HepG2 (cell line): Measurements from ENCODE around the gene SLC29A1. TPM values are rescaled to one million over a fixed set of nuclear protein-coding genes. Genes with fewer than 3 reads are reported as not detected.

ENCODE experiments used
- CBX2 ChIP-seq, 2 experiments: fragments of 200-600 bp in 1 of 2; sonication (generic); formaldehyde crosslinking in 1 of 2; IDR thresholded peaks; 2 replicates each; pipeline versions ENCODE4 v1.7.0 to v1.8.1; 2018 to 2022; ENCODE audit warnings: low read depth in 2 of 2, low read length in 1 of 2, mild to moderate bottlenecking in 1 of 2, missing genetic modification reagents in 1 of 2
- ELF3 ChIP-seq: IDR thresholded peaks from 2 replicates; pipeline ENCODE4 v1.6.1; 2016; ENCODE audit warnings: missing genetic modification reagents, missing compliant biosample characterization
- GABPB1 ChIP-seq: IDR thresholded peaks from 2 replicates; pipeline ENCODE4 v1.6.1; 2016; ENCODE audit warnings: mild to moderate bottlenecking, missing genetic modification reagents, moderate library complexity, missing compliant biosample characterization
- HNRNPLL ChIP-seq: fragments of 200-400 bp; formaldehyde crosslinking; IDR thresholded peaks from 2 replicates; pipeline ENCODE4 v1.6.1; 2017; ENCODE audit warnings: mild to moderate bottlenecking, low read depth, low read length; ENCODE audit not compliant: poor library complexity, severe bottlenecking
- HOXA7 ChIP-seq: sonication (generic); formaldehyde crosslinking; IDR thresholded peaks from 2 replicates; pipeline ENCODE4 v1.8.1; 2022; ENCODE audit warnings: mild to moderate bottlenecking, missing genetic modification reagents, moderate library complexity
- IRF9 ChIP-seq: sonication (generic); formaldehyde crosslinking; IDR thresholded peaks from 2 replicates; pipeline ENCODE4 v1.8.0; 2022; ENCODE audit warnings: missing genetic modification reagents, mild to moderate bottlenecking, borderline replicate concordance
- KAT7 ChIP-seq: IDR thresholded peaks from 2 replicates; pipeline ENCODE4 v1.6.1; 2018; ENCODE audit warnings: borderline replicate concordance, missing compliant biosample characterization
- NFATC3 ChIP-seq: sonication (generic); formaldehyde crosslinking; IDR thresholded peaks from 2 replicates; pipeline ENCODE4 v1.5.1; 2020; ENCODE audit warnings: mild to moderate bottlenecking, missing genetic modification reagents
- PRMT3 ChIP-seq: sonication (generic); formaldehyde crosslinking; IDR thresholded peaks from 2 replicates; pipeline ENCODE4 v1.8.1; 2022; ENCODE audit warnings: low read depth, mild to moderate bottlenecking, moderate library complexity, missing genetic modification reagents, borderline replicate concordance
- RAD51 ChIP-seq: fragments of 450-650 bp; IDR thresholded peaks from 2 replicates; pipeline ENCODE4 v1.6.1; 2016; ENCODE audit warnings: borderline replicate concordance
- RFXAP ChIP-seq: sonication (generic); formaldehyde crosslinking; IDR thresholded peaks from 2 replicates; pipeline ENCODE4 v1.4.0; 2020; ENCODE audit warnings: missing genetic modification reagents, borderline replicate concordance
- RXRA ChIP-seq: sonication (generic); formaldehyde crosslinking; IDR thresholded peaks from 2 replicates; pipeline ENCODE4 v1.5.1; 2020; ENCODE audit warnings: missing genetic modification reagents
- YEATS4 ChIP-seq: sonication (generic); formaldehyde crosslinking; IDR thresholded peaks from 2 replicates; pipeline ENCODE4 v1.4.0; 2020; ENCODE audit warnings: missing genetic modification reagents, borderline replicate concordance
- ZBTB26 ChIP-seq: IDR thresholded peaks from 2 replicates; pipeline ENCODE4 v1.6.1; 2016; ENCODE audit warnings: missing compliant biosample characterization, missing genetic modification reagents, borderline replicate concordance
- ZIK1 ChIP-seq: sonication (generic); formaldehyde crosslinking; IDR thresholded peaks from 2 replicates; pipeline ENCODE4 v1.5.0; 2020; ENCODE audit warnings: mild to moderate bottlenecking, low read depth, missing genetic modification reagents, borderline replicate concordance
- ZKSCAN8 ChIP-seq: IDR thresholded peaks from 2 replicates; pipeline ENCODE4 v1.6.1; 2016; ENCODE audit warnings: borderline replicate concordance, missing genetic modification reagents, missing compliant biosample characterization
- ZNF281 ChIP-seq: sonication (generic); formaldehyde crosslinking; IDR thresholded peaks from 2 replicates; pipeline ENCODE4 v1.4.0; 2020; ENCODE audit warnings: missing genetic modification reagents, borderline replicate concordance
- ZNF335 ChIP-seq: sonication (generic); formaldehyde crosslinking; IDR thresholded peaks from 2 replicates; pipeline ENCODE4 v1.4.0; 2020; ENCODE audit warnings: missing genetic modification reagents
- ZNF570 ChIP-seq: sonication (generic); formaldehyde crosslinking; IDR thresholded peaks from 2 replicates; pipeline ENCODE4 v1.4.0; 2020; ENCODE audit warnings: mild to moderate bottlenecking, missing genetic modification reagents, borderline replicate concordance
- ZNF768 ChIP-seq: sonication (generic); formaldehyde crosslinking; IDR thresholded peaks from 2 replicates; pipeline ENCODE4 v1.4.0; 2020; ENCODE audit warnings: missing genetic modification reagents
- ZNF788 ChIP-seq: sonication (generic); formaldehyde crosslinking; IDR thresholded peaks from 2 replicates; pipeline ENCODE4 v1.5.0; 2020; ENCODE audit warnings: mild to moderate bottlenecking, missing genetic modification reagents, borderline replicate concordance
- polyA plus RNA-seq, 8 experiments: library from polyadenylated mRNA; depleted of rRNA in 3 of 8; stranded (reverse) in 7 of 8; unstranded in 1 of 8; fragments of >200 nt; fragmentation: Illumina TruSeq in 4 of 8; extraction: Trizol in 4 of 8; gene quantifications; 2 replicates each; pipeline versions ENCODE4 v1.2.1 to v1.2.3, GENCODE V29; 2011 to 2016; ENCODE audit warnings: low read depth in 4 of 8, missing spikeins in 1 of 8, mixed read lengths in 1 of 8; ENCODE audit not compliant: insufficient read depth in 1 of 8
- total RNA-seq, 5 experiments: library from RNA; depleted of rRNA; stranded (reverse); fragments of >200 nt; fragmentation: Illumina TruSeq; extraction: Trizol; gene quantifications; 2 replicates each; pipeline ENCODE4 v1.2.3, GENCODE V29; 2016; ENCODE audit warnings: low read depth in 1 of 5

Gene SLC29A1
- total and polyA plus RNA-seq, 2 of the 13 experiments (the other 11 are each of a cell fraction or from before 2014, with no cell fraction given): 43.2 to 106 TPM

GRCh38 chr6:44219053-44219814 lies 4.2 kb upstream of the SLC29A1 start (continued):
- peak; percentile 70; the same call in 1 of the 2 replicates for TF ChIP-seq ZNF788 (CRISPR knock-in tag)
- no peak for TF ChIP-seq ZNF570 (CRISPR knock-in tag)
- TF ChIP-seq ELF3: peak; percentile 53; the same call in 1 of the 2 replicates
- no peak for TF ChIP-seq RAD51
- peak; percentile 84; the same call in 1 of the 2 replicates for TF ChIP-seq GABPB1 (CRISPR knock-in tag)
- TF ChIP-seq ZKSCAN8 (CRISPR knock-in tag): 0 out of 2 replicates have a peak, but pooled peaks have one; percentile 80
- TF ChIP-seq HOXA7 (CRISPR knock-in tag): no peak
- peak; percentile 79; the same call in 1 of the 2 replicates for TF ChIP-seq ZNF335 (CRISPR knock-in tag)
- TF ChIP-seq CBX2 (IDR thresholded peaks at IDR 0.05; ENCODE audit: low read depth, low read length): no peak
- TF ChIP-seq CBX2 (CRISPR knock-in tag; IDR thresholded peaks at IDR 0.05; ENCODE audit: low read depth): no peak
- peak; percentile 83 for TF ChIP-seq ZNF281
- peak; percentile 96 for TF ChIP-seq NFATC3 (CRISPR knock-in tag)
- peak; percentile 71; the same call in 1 of the 2 replicates for TF ChIP-seq ZNF768 (CRISPR knock-in tag)
- TF ChIP-seq YEATS4 (CRISPR knock-in tag): peak; percentile 80
- TF ChIP-seq ZIK1: no peak
- TF ChIP-seq ZBTB26 (CRISPR knock-in tag): peak; percentile 36; the same call in 1 of the 2 replicates
- TF ChIP-seq KAT7 (CRISPR knock-in tag): 0 out of 2 replicates have a peak, but pooled peaks have one; percentile 45
- TF ChIP-seq RFXAP: peak; percentile 60; the same call in 1 of the 2 replicates
- no peak for TF ChIP-seq IRF9 (CRISPR knock-in tag)
- peak; percentile 60; the same call in 1 of the 2 replicates for TF ChIP-seq RXRA (CRISPR knock-in tag)
- TF ChIP-seq PRMT3: 0 out of 2 replicates have a peak, but pooled peaks have one; percentile 55
- TF ChIP-seq HNRNPLL: peak; percentile 85
